D721Med (cell line): ENCODE data around the gene SAP30.
A peak's percentile ranks its signal among the peaks of the same experiment; 100 is the strongest.

Experiments used
- DNase-seq: peaks from one replicate; pipeline ENCODE4 v3.0.0; 2011; ENCODE audit warnings: low spot score; ENCODE audit not compliant: insufficient read length
- FAIRE-seq: peaks from 2 replicates; lab custom pipeline; 2011; peaks lifted over from hg19 to GRCh38; lab: Jason Lieb, UNC
- TF ChIP-seq, protein P1 (sequence below): IDR thresholded peaks from 2 replicates; pipeline ENCODE4 v1.5.1; 2012; ENCODE audit warnings: mild to moderate bottlenecking, control low read depth; ENCODE audit not compliant: insufficient read depth; ENCODE audit errors: missing control alignments

SAP30 gene

DNA sequence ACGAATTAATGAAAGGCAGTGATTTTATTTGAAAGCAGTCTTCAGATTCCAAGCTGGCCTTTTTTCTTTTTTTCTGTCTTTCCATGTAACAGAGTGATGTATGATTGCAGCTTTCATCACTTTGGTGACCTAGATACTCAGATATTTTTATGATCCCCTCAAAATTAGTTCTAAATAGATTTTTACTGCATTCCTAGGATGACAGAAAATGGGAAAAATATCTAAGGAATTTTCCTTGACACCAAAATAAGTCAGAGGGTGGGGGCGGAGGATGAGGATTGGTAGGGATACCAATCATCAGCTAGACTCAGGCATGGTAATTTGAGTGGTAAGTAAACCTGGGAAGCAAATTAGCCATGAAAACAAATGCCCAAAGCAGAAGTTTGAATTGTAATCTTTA lies 24.7 kb upstream of the SAP30 start:
- TF ChIP-seq, protein P1, sequence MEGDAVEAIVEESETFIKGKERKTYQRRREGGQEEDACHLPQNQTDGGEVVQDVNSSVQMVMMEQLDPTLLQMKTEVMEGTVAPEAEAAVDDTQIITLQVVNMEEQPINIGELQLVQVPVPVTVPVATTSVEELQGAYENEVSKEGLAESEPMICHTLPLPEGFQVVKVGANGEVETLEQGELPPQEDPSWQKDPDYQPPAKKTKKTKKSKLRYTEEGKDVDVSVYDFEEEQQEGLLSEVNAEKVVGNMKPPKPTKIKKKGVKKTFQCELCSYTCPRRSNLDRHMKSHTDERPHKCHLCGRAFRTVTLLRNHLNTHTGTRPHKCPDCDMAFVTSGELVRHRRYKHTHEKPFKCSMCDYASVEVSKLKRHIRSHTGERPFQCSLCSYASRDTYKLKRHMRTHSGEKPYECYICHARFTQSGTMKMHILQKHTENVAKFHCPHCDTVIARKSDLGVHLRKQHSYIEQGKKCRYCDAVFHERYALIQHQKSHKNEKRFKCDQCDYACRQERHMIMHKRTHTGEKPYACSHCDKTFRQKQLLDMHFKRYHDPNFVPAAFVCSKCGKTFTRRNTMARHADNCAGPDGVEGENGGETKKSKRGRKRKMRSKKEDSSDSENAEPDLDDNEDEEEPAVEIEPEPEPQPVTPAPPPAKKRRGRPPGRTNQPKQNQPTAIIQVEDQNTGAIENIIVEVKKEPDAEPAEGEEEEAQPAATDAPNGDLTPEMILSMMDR, result no peak
- no peak for DNase-seq
- no peak for FAIRE-seq

- no peak for DNase-seq
- TF ChIP-seq, protein P1, result no peak
- FAIRE-seq, result no peak
Observed at GRCh38 chr4:173347467-173347866, 23.3 kb upstream of the SAP30 start.

GRCh38 chr4:173357939-173358338 lies 12.8 kb upstream of the SAP30 start:
- no peak for DNase-seq
- FAIRE-seq, result peak; percentile 92
- TF ChIP-seq, protein P1, result peak; percentile 28

- TF ChIP-seq, protein P1, result peak; percentile 40
- FAIRE-seq (no peak), DNase-seq (no peak)
Observed at GRCh38 chr4:173360587-173361221, 10.1 kb upstream of the SAP30 start.

- TF ChIP-seq, protein P1, result no peak
- FAIRE-seq, result no peak
- DNase-seq, result no peak
Observed at GRCh38 chr4:173362666-173363065, 8.1 kb upstream of the SAP30 start.

GRCh38 chr4:173365359-173365996 lies 5.3 kb upstream of the SAP30 start:
- TF ChIP-seq, protein P1, result no peak
- FAIRE-seq (no peak), DNase-seq (no peak)

DNA sequence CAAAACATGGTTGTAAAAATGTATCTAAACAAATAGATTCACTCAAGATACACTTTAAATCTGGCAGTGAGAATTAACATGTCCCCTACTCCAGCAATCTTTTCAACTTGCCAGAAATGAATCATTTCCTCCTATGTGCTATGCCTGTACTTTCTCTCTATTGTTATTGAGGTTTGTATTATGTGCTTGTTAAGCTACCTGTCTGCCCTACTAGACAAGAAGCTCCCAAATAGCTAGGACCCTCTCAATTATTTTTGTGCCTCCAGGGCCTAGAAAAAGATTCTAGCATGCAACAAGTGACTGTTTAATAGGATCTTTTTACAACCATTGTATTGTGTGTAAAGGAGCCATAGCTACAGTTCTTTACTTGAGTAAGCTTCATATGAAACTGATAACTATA lies 3.5 kb upstream of the SAP30 start:
- DNase-seq (no peak), FAIRE-seq (peak; percentile 6)
- TF ChIP-seq, protein P1, result no peak
